Nephron progenitor cell (in vitro differentiated cells): Measurements from ENCODE around the gene ANKRD13B.
A peak's percentile ranks its signal among the peaks of the same experiment; 100 is the strongest.

ENCODE experiments used
- DNase-seq: peaks from one replicate; pipeline ENCODE4 v3.0.0; 2021
- H3K27ac Mint-ChIP-seq: 2 replicates; pipeline ENCODE4 v1.8.0; 2021; ENCODE audit warnings: mild to moderate bottlenecking, moderate library complexity, mixed read lengths
- H3K27me3 Mint-ChIP-seq: 2 replicates; pipeline ENCODE4 v1.8.0; 2021; ENCODE audit warnings: mild to moderate bottlenecking, low read depth, mixed read lengths; ENCODE audit not compliant: poor library complexity
- H3K36me3 Mint-ChIP-seq: 2 replicates; pipeline ENCODE4 v1.8.0; 2021; ENCODE audit warnings: low read depth, mixed read lengths
- H3K4me1 Mint-ChIP-seq: 2 replicates; pipeline ENCODE4 v1.8.0; 2021; ENCODE audit warnings: mixed read lengths
- H3K4me3 Mint-ChIP-seq: 2 replicates; pipeline ENCODE4 v1.8.0; 2021; ENCODE audit warnings: mild to moderate bottlenecking, moderate library complexity, mixed read lengths
- H3K9me3 Mint-ChIP-seq: 2 replicates; pipeline ENCODE4 v1.8.0; 2021; ENCODE audit warnings: mild to moderate bottlenecking, moderate library complexity, mixed read lengths
- CTCF ChIP-seq: fragments of 200-600 bp; sonication (generic); IDR thresholded peaks from 2 replicates; pipeline ENCODE4 v1.5.0; 2021; ENCODE audit warnings: antibody characterized with exemption

ANKRD13B gene

GRCh38 chr17:29633886-29634285 lies 41.0 kb downstream of the ANKRD13B start:
- H3K27me3 Mint-ChIP-seq = peaks cover 6% of the 10 kb centered on the region
- no peak for TF ChIP-seq CTCF
- H3K4me1 Mint-ChIP-seq = peaks cover 23% of the 10 kb centered on the region
- H3K27ac Mint-ChIP-seq = no peak overlapping the region
- no peaks in the 10 kb centered on the region for H3K9me3 Mint-ChIP-seq
- no peak for DNase-seq
- H3K36me3 Mint-ChIP-seq = peaks cover 42% of the 10 kb centered on the region
- no peak overlapping the region for H3K4me3 Mint-ChIP-seq

GRCh38 chr17:29640413-29640812 lies 47.5 kb downstream of the ANKRD13B start:
- H3K4me1 Mint-ChIP-seq = peaks cover 74% of the 10 kb centered on the region
- H3K27me3 Mint-ChIP-seq = no peaks in the 10 kb centered on the region
- H3K9me3 Mint-ChIP-seq = no peaks in the 10 kb centered on the region
- H3K27ac Mint-ChIP-seq = no peak overlapping the region
- no peak for TF ChIP-seq CTCF
- DNase-seq = no peak
- peaks cover 22% of the 10 kb centered on the region for H3K36me3 Mint-ChIP-seq
- H3K4me3 Mint-ChIP-seq = no peak overlapping the region

DNA sequence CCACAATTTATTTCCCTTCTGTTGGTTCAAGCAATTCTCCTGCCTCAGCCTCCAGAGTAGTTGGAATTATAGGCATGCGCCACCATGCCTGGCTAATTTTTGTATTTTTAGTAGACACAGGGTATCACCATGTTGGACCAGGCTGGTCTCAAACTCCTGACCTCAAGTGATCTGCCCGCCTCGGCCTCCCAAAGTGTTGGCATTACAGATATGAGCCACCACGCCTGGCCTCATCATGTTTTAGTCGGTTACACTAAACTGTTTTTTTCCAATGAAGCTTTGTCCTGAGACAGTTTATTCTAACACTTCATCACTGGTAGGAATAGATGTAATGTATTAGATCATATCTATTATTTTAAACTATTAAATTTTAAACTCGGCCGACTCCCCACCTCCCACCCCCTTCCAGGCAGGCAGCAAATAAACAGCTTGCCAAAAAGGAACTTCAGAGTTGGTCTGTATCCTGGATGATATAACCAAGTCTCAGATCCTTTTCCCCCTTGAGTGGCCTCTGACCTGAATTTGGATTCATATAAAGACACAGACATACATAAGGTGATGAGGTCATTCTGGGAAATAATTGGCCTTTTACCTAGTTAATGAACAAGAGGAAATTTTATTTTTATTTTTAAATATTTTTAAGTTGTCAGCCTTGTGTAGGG lies 48.2 kb downstream of the ANKRD13B start:
- H3K4me1 Mint-ChIP-seq = peaks cover 78% of the 10 kb centered on the region
- no peak overlapping the region for H3K27ac Mint-ChIP-seq
- peaks cover 5% of the 10 kb centered on the region for H3K27me3 Mint-ChIP-seq
- no peak overlapping the region for H3K4me3 Mint-ChIP-seq
- TF ChIP-seq CTCF = no peak
- peaks cover 20% of the 10 kb centered on the region for H3K36me3 Mint-ChIP-seq
- DNase-seq = no peak
- H3K9me3 Mint-ChIP-seq = no peaks in the 10 kb centered on the region

GRCh38 chr17:29642171-29642611 lies 49.3 kb downstream of the ANKRD13B start:
- no peak for TF ChIP-seq CTCF
- peak overlapping the region; percentile 26 for H3K4me3 Mint-ChIP-seq
- DNase-seq = peak; percentile 52
- peaks cover 72% of the 10 kb centered on the region for H3K4me1 Mint-ChIP-seq
- H3K36me3 Mint-ChIP-seq = peaks cover 13% of the 10 kb centered on the region
- no peaks in the 10 kb centered on the region for H3K9me3 Mint-ChIP-seq
- peaks cover 5% of the 10 kb centered on the region for H3K27me3 Mint-ChIP-seq
- peak overlapping the region; percentile 7 for H3K27ac Mint-ChIP-seq

DNA sequence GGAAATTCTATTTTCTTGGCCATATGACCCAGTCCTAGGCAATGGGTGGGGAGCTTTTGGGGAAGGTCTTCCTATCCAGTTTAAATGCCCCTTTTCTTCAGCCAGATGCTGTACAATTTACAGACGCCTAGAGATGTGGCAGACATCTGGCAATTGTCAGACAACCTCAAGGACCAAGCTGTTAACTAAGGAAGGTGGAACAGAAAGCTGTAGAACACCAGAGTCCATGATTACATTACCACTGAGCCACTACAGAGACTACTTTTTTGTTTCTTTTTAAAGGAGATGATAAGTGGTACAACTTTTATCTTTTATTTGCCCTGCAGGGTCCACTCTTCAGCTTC lies 50.9 kb downstream of the ANKRD13B start:
- H3K9me3 Mint-ChIP-seq = no peaks in the 10 kb centered on the region
- H3K4me1 Mint-ChIP-seq = peaks cover 70% of the 10 kb centered on the region
- peaks cover 5% of the 10 kb centered on the region for H3K27me3 Mint-ChIP-seq
- no peak for DNase-seq
- no peak overlapping the region for H3K4me3 Mint-ChIP-seq
- no peak overlapping the region for H3K27ac Mint-ChIP-seq
- TF ChIP-seq CTCF = no peak
- peaks cover 24% of the 10 kb centered on the region for H3K36me3 Mint-ChIP-seq

DNA sequence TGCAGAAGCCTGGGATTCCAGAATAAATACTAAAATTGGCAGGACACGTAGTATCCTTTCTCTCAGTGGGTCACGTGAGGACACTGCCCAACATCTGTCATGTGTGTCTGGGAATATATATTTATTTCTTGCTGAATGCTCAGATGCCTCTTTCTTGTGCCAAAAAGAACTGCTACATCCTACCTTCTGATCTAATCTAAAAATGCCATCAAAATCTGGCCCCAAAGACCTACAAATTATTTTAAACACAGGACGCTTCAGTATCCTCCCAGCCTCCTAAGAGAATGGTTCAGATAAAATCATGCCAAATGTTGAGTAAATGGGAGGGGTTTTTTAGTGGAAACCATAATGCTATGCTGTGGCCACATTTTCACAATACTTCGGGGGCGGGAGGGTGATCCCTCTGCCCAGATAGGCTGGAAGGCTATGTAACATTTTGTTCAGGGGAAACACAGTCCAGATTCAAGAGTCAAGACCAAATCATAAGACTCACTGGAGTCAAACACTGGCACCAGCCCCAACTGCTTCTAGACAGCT lies 52.7 kb downstream of the ANKRD13B start:
- Mint-ChIP-seq H3K9me3 (no peaks in the 10 kb centered on the region), H3K4me3 (no peak overlapping the region), H3K27ac (peak overlapping the region; percentile 15), H3K27me3 (peaks cover 5% of the 10 kb centered on the region), H3K4me1 (peaks cover 53% of the 10 kb centered on the region), H3K36me3 (peaks cover 24% of the 10 kb centered on the region)
- no peak for DNase-seq
- TF ChIP-seq CTCF = no peak
